Measurements from ENCODE around the gene TARP.

TARP gene

GRCh38 chr7:38232502-38233366 lies 40.7 kb downstream of the TARP start:
- 80% methylated on average over 1 of the region's 11 CpGs; no CpG with 5 or more reads in 1 of the 2 experiments for WGBS, 2 experiments (ENCODE audit: extremely low coverage in 2 of 2, insufficient read length in 1 of 2)
- dilution Hi-C loops (cut with HindIII; ENCODE audit: low sequenced_read_pairs, unreplicated experiment) (no loop called here), intact Hi-C loops (cut with micrococcal nuclease) (no loop called here), in situ Hi-C loops (cut with MboI; ENCODE audit: low sequenced_read_pairs) (no loop called here)
- H2BK20ac ChIP-seq (ENCODE audit: low read depth, low read length) = no peak overlapping the region
- no peak overlapping the region for H3K18ac ChIP-seq (ENCODE audit: low read depth, low read length)
- H2BK120ac ChIP-seq (ENCODE audit: low read depth, low read length) = no peak overlapping the region
- no peak overlapping the region for H4K91ac ChIP-seq (ENCODE audit: insufficient read depth, low read depth, low read length)
- no peak overlapping the region for H3K4me3 ChIP-seq (ENCODE audit: insufficient read depth, low read depth, low read length)
- no peak overlapping the region for H4K8ac ChIP-seq (ENCODE audit: low read depth in 2 of 2, low read length in 2 of 2)
- no peak overlapping the region for H4K5ac ChIP-seq (ENCODE audit: low read depth, low read length)
- ChIA-PET POLR2A (ENCODE audit: unreplicated experiment) (no interaction called here), CTCF (interaction anchor here (0.6 to 1.1 kb wide), 2 partner anchors 17 to 24 kb away, joined by 3 to 4 read pairs; no protein-coding TSS in a partner anchor)
- no peak overlapping the region for H2AK9ac ChIP-seq (replicated peaks; ENCODE audit: low read depth, low read length, poor library complexity)
- DNase-seq = peak; percentile 10
- no peak overlapping the region for H3K23ac ChIP-seq (ENCODE audit: low read depth, low read length)
- BruUV-seq (replicated peaks) = no TSS peak
- no peak overlapping the region for H3K27ac ChIP-seq (ENCODE audit: insufficient read depth, low read length)
- H3K14ac ChIP-seq (replicated peaks; ENCODE audit: low read depth, low read length) = no peak overlapping the region
- peaks cover 2% of the 10 kb centered on the region; the same call in 1 of the 2 replicates for H3K27me3 ChIP-seq (ENCODE audit: control insufficient read depth, insufficient read depth, low read length)
- TF ChIP-seq FOS (IDR thresholded peaks at IDR 0.05; ENCODE audit: low read depth, low read length) (no peak), ELK1 (IDR thresholded peaks at IDR 0.05; ENCODE audit: borderline replicate concordance, low read depth, low read length) (no peak), RFX5 (IDR thresholded peaks at IDR 0.05; ENCODE audit: low read depth, low read length) (no peak), MAFK (IDR thresholded peaks at IDR 0.05; ENCODE audit: low read depth, low read length) (no peak), CHD1 (IDR thresholded peaks at IDR 0.05; ENCODE audit: low read depth, low read length) (no peak)
- no peak overlapping the region for H3K9ac ChIP-seq (ENCODE audit: low read depth, low read length)
- no peak overlapping the region for H2AFZ ChIP-seq (replicated peaks; ENCODE audit: low read length, poor library complexity)
- no peak overlapping the region for H3K4ac ChIP-seq (ENCODE audit: low read depth, low read length)
- H4K20me1 ChIP-seq (ENCODE audit: insufficient read depth, low read length) = no peaks in the 10 kb centered on the region
- no peak overlapping the region for H3K4me2 ChIP-seq (ENCODE audit: low read depth, low read length)
- no peak overlapping the region for H2BK15ac ChIP-seq (ENCODE audit: low read depth, low read length)
- no peak overlapping the region for H2BK5ac ChIP-seq (ENCODE audit: low read depth, low read length, poor library complexity, severe bottlenecking)
- H3K9me3 ChIP-seq (ENCODE audit: control insufficient read depth, insufficient read depth, low read length) = no peaks in the 10 kb centered on the region
- ATAC-seq (ENCODE audit: low read depth) = no peak; the same call in 1 of the 2 replicates
- H2AK5ac ChIP-seq (ENCODE audit: low read depth, low read length) = no peak overlapping the region
- no peak overlapping the region for H3K56ac ChIP-seq (ENCODE audit: extremely low read depth, insufficient read depth, low read length)
- H3K79me1 ChIP-seq (ENCODE audit: low read depth in 1 of 2, low read length in 2 of 2) = no peaks in the 10 kb centered on the region
- peaks cover 15% of the 10 kb centered on the region for H3K36me3 ChIP-seq (ENCODE audit: control insufficient read depth, insufficient read depth, low read length)
- H3K4me1 ChIP-seq (ENCODE audit: control insufficient read depth, insufficient read depth, low read length) = peaks cover 2% of the 10 kb centered on the region
- no peaks in the 10 kb centered on the region for H3K9me1 ChIP-seq (ENCODE audit: insufficient read depth, low read length)
